MM.1S (cell line): ENCODE data around the gene MCTP2.

ENCODE experiments used
- DNase-seq: peaks from one replicate; pipeline ENCODE4 v3.0.0-alpha.2; 2015
- H2AFZ ChIP-seq: fragments of 300-600 bp; sonication (generic); 2 replicates; pipeline ENCODE4 v1.6.0; 2016; ENCODE audit warnings: antibody characterized with exemption, low read length
- H3F3A ChIP-seq: fragments of 300-600 bp; sonication (generic); 2 replicates; pipeline ENCODE4 v1.6.1; 2016; ENCODE audit warnings: mild to moderate bottlenecking, antibody characterized with exemption, low read length, moderate library complexity, mixed read lengths; ENCODE audit not compliant: insufficient read depth
- H3K27ac ChIP-seq: fragments of 300-600 bp; sonication (generic); 2 replicates; pipeline ENCODE4 v1.5.1; 2016; ENCODE audit warnings: mild to moderate bottlenecking, low read length
- H3K27me3 ChIP-seq: fragments of 300-600 bp; sonication (generic); replicated peaks from 2 replicates; pipeline ENCODE4 v1.6.0; 2016; ENCODE audit warnings: low read length; ENCODE audit not compliant: insufficient read depth
- H3K36me3 ChIP-seq: fragments of 300-600 bp; sonication (generic); replicated peaks from 2 replicates; pipeline ENCODE4 v1.6.1; 2016; ENCODE audit warnings: mild to moderate bottlenecking, low read length, mixed read lengths; ENCODE audit not compliant: insufficient read depth
- H3K4me1 ChIP-seq: fragments of 300-600 bp; sonication (generic); 2 replicates; pipeline ENCODE4 v1.6.1; 2016; ENCODE audit warnings: low read length, mixed read lengths
- H3K4me2 ChIP-seq: fragments of 300-600 bp; sonication (generic); 2 replicates; pipeline ENCODE4 v1.6.0; 2016; ENCODE audit warnings: low read depth, low read length
- H3K4me3 ChIP-seq: fragments of 300-600 bp; sonication (generic); 2 replicates; pipeline ENCODE4 v1.5.1; 2016; ENCODE audit warnings: low read length, mixed read lengths
- H3K79me2 ChIP-seq: fragments of 300-600 bp; sonication (generic); 2 replicates; pipeline ENCODE4 v1.6.1; 2016; ENCODE audit warnings: mixed run types, low read length, mixed read lengths
- H3K9ac ChIP-seq: fragments of 300-600 bp; sonication (generic); 2 replicates; pipeline ENCODE4 v1.6.1; 2016; ENCODE audit warnings: low read length, mixed read lengths
- H3K9me2 ChIP-seq: fragments of 300-600 bp; sonication (generic); replicated peaks from 2 replicates; pipeline ENCODE4 v1.6.1; 2016; ENCODE audit warnings: mild to moderate bottlenecking, low read length, mixed read lengths; ENCODE audit not compliant: insufficient read depth
- H3K9me3 ChIP-seq: fragments of 300-600 bp; sonication (generic); replicated peaks from 2 replicates; pipeline ENCODE4 v1.6.1; 2016; ENCODE audit warnings: mild to moderate bottlenecking, low read length, mixed read lengths; ENCODE audit not compliant: insufficient read depth
- H4K20me1 ChIP-seq: fragments of 300-600 bp; sonication (generic); 2 replicates; pipeline ENCODE4 v1.6.1; 2016; ENCODE audit warnings: mild to moderate bottlenecking, low read length, moderate library complexity, mixed read lengths; ENCODE audit not compliant: insufficient read depth
- EZH2 ChIP-seq: fragments of 300-600 bp; sonication (generic); optimal IDR thresholded peaks from 2 replicates; pipeline ENCODE3; 2017; ENCODE audit warnings: low read depth, mild to moderate bottlenecking, antibody characterized with exemption, low read length, mixed read lengths
- EZH2phosphoT487 ChIP-seq: fragments of 300-600 bp; sonication (generic); IDR thresholded peaks from 2 replicates; pipeline ENCODE4 v1.6.1; 2018; ENCODE audit warnings: antibody characterized with exemption, low read length
- TF ChIP-seq, protein P1 (sequence below): fragments of 300-600 bp; sonication (generic); IDR thresholded peaks from 2 replicates; pipeline ENCODE4 v1.5.1; 2016; ENCODE audit warnings: antibody characterized with exemption, low read length, mixed read lengths

Gene MCTP2

DNA sequence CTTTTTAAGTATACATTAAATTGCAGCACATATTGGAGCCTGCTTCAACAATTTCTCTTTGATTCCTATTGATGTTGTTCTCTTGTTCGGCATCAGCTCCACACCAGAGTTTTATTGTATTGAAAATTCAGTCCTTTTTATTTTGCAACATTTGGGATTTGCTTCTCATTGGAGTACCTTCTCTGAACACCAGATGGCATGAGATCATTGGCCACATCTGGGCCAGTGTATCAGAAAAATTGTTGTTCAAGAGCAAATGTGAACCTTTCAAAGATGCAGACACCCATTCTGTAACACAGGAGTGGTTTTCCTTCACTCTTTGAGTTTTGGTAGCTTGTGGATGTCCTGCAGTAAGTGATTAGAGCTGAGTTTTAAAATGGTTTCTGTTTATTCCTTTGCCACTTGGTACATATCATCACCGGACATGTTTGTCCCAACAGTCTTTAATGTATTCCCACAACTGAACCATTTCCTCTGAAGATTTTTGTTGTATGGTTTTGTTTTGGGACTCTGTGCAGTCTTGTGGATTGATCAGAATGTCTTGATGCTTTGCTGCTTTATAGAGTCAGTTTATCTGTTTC, 96.1 kb downstream of the MCTP2 start:
- no peaks in the 10 kb centered on the region for H3K9me3 ChIP-seq
- H3K4me3 ChIP-seq, result no peak overlapping the region
- no peak overlapping the region for H3K27ac ChIP-seq
- no peaks in the 10 kb centered on the region for H3K36me3 ChIP-seq
- no peaks in the 10 kb centered on the region for H3K9me2 ChIP-seq
- H3K4me1 ChIP-seq, result no peaks in the 10 kb centered on the region
- no peak overlapping the region for H2AFZ ChIP-seq
- H3K4me2 ChIP-seq, result no peak overlapping the region
- no peaks in the 10 kb centered on the region for H4K20me1 ChIP-seq
- TF ChIP-seq, protein P1, sequence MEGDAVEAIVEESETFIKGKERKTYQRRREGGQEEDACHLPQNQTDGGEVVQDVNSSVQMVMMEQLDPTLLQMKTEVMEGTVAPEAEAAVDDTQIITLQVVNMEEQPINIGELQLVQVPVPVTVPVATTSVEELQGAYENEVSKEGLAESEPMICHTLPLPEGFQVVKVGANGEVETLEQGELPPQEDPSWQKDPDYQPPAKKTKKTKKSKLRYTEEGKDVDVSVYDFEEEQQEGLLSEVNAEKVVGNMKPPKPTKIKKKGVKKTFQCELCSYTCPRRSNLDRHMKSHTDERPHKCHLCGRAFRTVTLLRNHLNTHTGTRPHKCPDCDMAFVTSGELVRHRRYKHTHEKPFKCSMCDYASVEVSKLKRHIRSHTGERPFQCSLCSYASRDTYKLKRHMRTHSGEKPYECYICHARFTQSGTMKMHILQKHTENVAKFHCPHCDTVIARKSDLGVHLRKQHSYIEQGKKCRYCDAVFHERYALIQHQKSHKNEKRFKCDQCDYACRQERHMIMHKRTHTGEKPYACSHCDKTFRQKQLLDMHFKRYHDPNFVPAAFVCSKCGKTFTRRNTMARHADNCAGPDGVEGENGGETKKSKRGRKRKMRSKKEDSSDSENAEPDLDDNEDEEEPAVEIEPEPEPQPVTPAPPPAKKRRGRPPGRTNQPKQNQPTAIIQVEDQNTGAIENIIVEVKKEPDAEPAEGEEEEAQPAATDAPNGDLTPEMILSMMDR, result peak; percentile 79
- no peak for TF ChIP-seq EZH2phosphoT487
- no peak for TF ChIP-seq EZH2
- no peaks in the 10 kb centered on the region for H3K27me3 ChIP-seq
- H3K79me2 ChIP-seq, result no peaks in the 10 kb centered on the region
- no peaks in the 10 kb centered on the region for H3F3A ChIP-seq
- peak; percentile 32 for DNase-seq
- no peak overlapping the region for H3K9ac ChIP-seq

DNA sequence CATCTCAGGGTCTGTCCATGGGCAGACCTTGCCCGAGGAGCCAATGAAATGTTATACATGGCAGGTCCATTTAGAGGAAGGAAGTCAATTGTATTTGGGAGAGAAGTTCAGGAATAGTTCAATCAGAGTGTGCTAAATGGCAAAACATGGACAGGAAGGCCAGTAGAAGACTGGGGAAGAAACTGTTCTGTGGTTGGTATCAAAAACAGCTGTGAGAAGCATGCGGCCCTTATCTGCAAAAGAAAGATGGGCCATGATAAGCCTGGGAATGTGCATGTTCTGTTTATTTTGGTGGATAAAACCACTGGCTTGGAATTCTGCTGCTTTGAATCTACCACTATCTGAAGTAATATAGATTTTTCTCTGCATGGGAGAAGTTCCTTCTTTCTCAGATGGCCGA, 100.4 kb downstream of the MCTP2 start:
- Histone ChIP-seq H3K27me3 (no peaks in the 10 kb centered on the region), H3K36me3 (no peaks in the 10 kb centered on the region), H3F3A (no peaks in the 10 kb centered on the region), H3K4me1 (no peaks in the 10 kb centered on the region), H3K9me2 (no peaks in the 10 kb centered on the region), H3K9ac (no peak overlapping the region), H3K4me2 (no peak overlapping the region), H2AFZ (no peak overlapping the region), H3K4me3 (no peak overlapping the region), H3K27ac (no peak overlapping the region), H3K9me3 (no peaks in the 10 kb centered on the region), H4K20me1 (no peaks in the 10 kb centered on the region), H3K79me2 (no peaks in the 10 kb centered on the region)
- no peak for DNase-seq
- TF ChIP-seq EZH2phosphoT487 (no peak), EZH2 (no peak)
- TF ChIP-seq, protein P1, result no peak

DNA sequence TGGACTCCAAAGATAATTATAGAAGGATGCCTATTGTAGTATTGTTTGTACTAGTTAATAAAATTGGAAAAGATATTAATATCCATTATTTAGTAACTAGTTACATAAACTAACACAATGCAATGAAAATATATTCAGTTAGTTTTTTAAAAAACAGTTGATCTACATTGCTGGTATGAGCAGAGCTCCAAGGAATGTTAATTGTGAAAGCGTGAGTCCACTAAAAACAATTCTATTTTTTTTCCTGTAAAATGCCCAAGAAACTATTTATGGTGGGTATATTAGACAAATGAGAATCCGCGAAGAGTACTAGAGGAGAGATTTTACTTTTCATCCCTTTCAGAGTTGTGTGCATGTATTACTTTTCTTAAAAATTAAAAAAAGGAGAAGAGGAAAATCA, 104.3 kb downstream of the MCTP2 start:
- Histone ChIP-seq H3K27me3 (no peaks in the 10 kb centered on the region), H2AFZ (no peak overlapping the region), H3K9me3 (no peaks in the 10 kb centered on the region), H3F3A (no peaks in the 10 kb centered on the region), H3K79me2 (no peaks in the 10 kb centered on the region), H3K4me1 (no peaks in the 10 kb centered on the region), H3K4me2 (no peak overlapping the region), H3K4me3 (no peak overlapping the region), H3K9ac (no peak overlapping the region), H3K9me2 (no peaks in the 10 kb centered on the region), H3K36me3 (no peaks in the 10 kb centered on the region), H4K20me1 (no peaks in the 10 kb centered on the region), H3K27ac (no peak overlapping the region)
- TF ChIP-seq EZH2phosphoT487 (no peak), EZH2 (no peak)
- TF ChIP-seq, protein P1, result no peak
- DNase-seq, result no peak
